Dedifferentiated amniotic fluid mesenchymal stem cell (primary cell): Measurements from ENCODE around the gene FARP2.

Experiments
- DNase-seq: peaks from one replicate; pipeline ENCODE4 v3.0.0-alpha.2; 2016; ENCODE audit errors: extremely low spot score

FARP2 gene

GRCh38 chr2:241530571-241530970 lies 174.5 kb downstream of the FARP2 start:
- no peak for DNase-seq

GRCh38 chr2:241531161-241531722 lies 175.2 kb downstream of the FARP2 start:
- DNase-seq = no peak

- no peak for DNase-seq
Measured at GRCh38 chr2:241532168-241532567, 176.1 kb downstream of the FARP2 start.

GRCh38 chr2:241532733-241533601 lies 176.9 kb downstream of the FARP2 start:
- DNase-seq = no peak

GRCh38 chr2:241534293-241534692 lies 178.2 kb downstream of the FARP2 start:
- no peak for DNase-seq

- DNase-seq = no peak
Measured at GRCh38 chr2:241534701-241535375, 178.8 kb downstream of the FARP2 start.

GRCh38 chr2:241535871-241536655 lies 180.0 kb downstream of the FARP2 start:
- no peak for DNase-seq

- DNase-seq = no peak
Measured at GRCh38 chr2:241538838-241539615, 182.9 kb downstream of the FARP2 start.

GRCh38 chr2:241539616-241540374 lies 183.7 kb downstream of the FARP2 start:
- no peak for DNase-seq

GRCh38 chr2:241540401-241540770 lies 184.3 kb downstream of the FARP2 start:
- DNase-seq = no peak

GRCh38 chr2:241540771-241541561 lies 184.9 kb downstream of the FARP2 start:
- DNase-seq = no peak

GRCh38 chr2:241541564-241542277 lies 185.6 kb downstream of the FARP2 start:
- DNase-seq = no peak

- no peak for DNase-seq
Measured at GRCh38 chr2:241542278-241542605, 186.2 kb downstream of the FARP2 start.
